Liver (tissue), 9 donors: ENCODE results near the gene TRPM8. TPM values are rescaled to one million over a fixed set of nuclear protein-coding genes. Genes with fewer than 3 reads are reported as not detected.

Source experiments
- DNase-seq: peaks from one replicate; pipeline ENCODE4 v3.0.0-alpha.2; 2017; ENCODE audit warnings: low spot score
- H3K27ac ChIP-seq, 2 donors: one replicate each; pipeline ENCODE4 v1.7.0; 2013; ENCODE audit warnings: inconsistent platforms in 2 of 2, low read length in 2 of 2, control low read depth in 1 of 2, low read depth in 1 of 2, mild to moderate bottlenecking in 1 of 2
- H3K27me3 ChIP-seq, 4 donors: one replicate each; pipeline versions ENCODE4 v1.6.1 to v1.7.0; 2013; ENCODE audit warnings: low read length in 3 of 4, inconsistent platforms in 1 of 4, mild to moderate bottlenecking in 1 of 4, moderate library complexity in 1 of 4; ENCODE audit not compliant: control insufficient read depth in 4 of 4, insufficient read depth in 4 of 4
- H3K36me3 ChIP-seq, 4 donors: one replicate each; pipeline versions ENCODE4 v1.6.1 to v1.7.0; 2013; ENCODE audit warnings: low read length in 3 of 4, mild to moderate bottlenecking in 3 of 4, low read depth in 1 of 4, moderate library complexity in 1 of 4; ENCODE audit not compliant: control insufficient read depth in 4 of 4, insufficient read depth in 3 of 4
- H3K4me1 ChIP-seq, 4 donors: one replicate each; pipeline versions ENCODE4 v1.6.1 to v1.7.0; 2013; ENCODE audit warnings: low read length in 3 of 4, mild to moderate bottlenecking in 3 of 4, moderate library complexity in 1 of 4; ENCODE audit not compliant: control insufficient read depth in 4 of 4, insufficient read depth in 4 of 4
- H3K4me3 ChIP-seq, 3 donors: one replicate each; pipeline versions ENCODE4 v1.6.1 to v1.7.0; 2013; ENCODE audit warnings: low read length in 3 of 3, control low read depth in 1 of 3, low read depth in 1 of 3, mild to moderate bottlenecking in 1 of 3
- H3K9ac ChIP-seq, 2 donors: one replicate each; pipeline ENCODE4 v1.7.0; 2013; ENCODE audit warnings: low read length in 2 of 2, mild to moderate bottlenecking in 2 of 2, moderate library complexity in 2 of 2, control low read depth in 1 of 2, low read depth in 1 of 2
- H3K9me3 ChIP-seq, 4 donors: one replicate each; pipeline versions ENCODE4 v1.6.1 to v1.7.0; 2013; ENCODE audit warnings: low read length in 3 of 4; ENCODE audit not compliant: control insufficient read depth in 4 of 4
- EGR1 ChIP-seq, 2 donors: IDR thresholded peaks; 2 replicates each; pipeline ENCODE4 v1.6.1; 2016 to 2018; ENCODE audit warnings: antibody characterized with exemption in 2 of 2, low read depth in 2 of 2
- FOXA1 ChIP-seq: IDR thresholded peaks from 2 replicates; pipeline ENCODE4 v1.6.1; 2016; ENCODE audit warnings: antibody characterized with exemption
- FOXA2 ChIP-seq: IDR thresholded peaks from 2 replicates; pipeline ENCODE4 v1.6.1; 2016; ENCODE audit warnings: antibody characterized with exemption
- GABPA ChIP-seq, 2 donors: IDR thresholded peaks in 1 of 2; conservative IDR thresholded peaks in 1 of 2; 2 replicates each; pipeline ENCODE4 v1.6.1; 2016; ENCODE audit warnings: antibody characterized with exemption in 2 of 2, mild to moderate bottlenecking in 1 of 2, moderate library complexity in 1 of 2
- HNF4A ChIP-seq, 2 donors: conservative IDR thresholded peaks; 2 replicates each; pipeline ENCODE4 v1.6.1; 2016; ENCODE audit warnings: antibody characterized with exemption in 2 of 2, mild to moderate bottlenecking in 2 of 2
- HNF4G ChIP-seq: IDR thresholded peaks from 2 replicates; pipeline ENCODE4 v1.6.1; 2016; ENCODE audit warnings: antibody characterized with exemption
- JUND ChIP-seq, 2 donors: IDR thresholded peaks; 2 replicates each; pipeline ENCODE4 v1.6.1; 2016; ENCODE audit warnings: antibody characterized with exemption in 2 of 2
- NR2F2 ChIP-seq: IDR thresholded peaks from 2 replicates; pipeline ENCODE4 v1.6.1; 2016; ENCODE audit warnings: antibody characterized with exemption
- RAD21 ChIP-seq, 2 donors: IDR thresholded peaks; 2 replicates each; pipeline ENCODE4 v1.6.1; 2016; ENCODE audit warnings: antibody characterized with exemption in 2 of 2, mild to moderate bottlenecking in 2 of 2
- RXRA ChIP-seq, 2 donors: IDR thresholded peaks; 2 replicates each; pipeline ENCODE4 v1.6.1; 2017 to 2018; ENCODE audit warnings: antibody characterized with exemption in 2 of 2, mild to moderate bottlenecking in 1 of 2
- SP1 ChIP-seq: IDR thresholded peaks from 2 replicates; pipeline ENCODE4 v1.6.1; 2018; ENCODE audit warnings: antibody characterized with exemption, mild to moderate bottlenecking
- TAF1 ChIP-seq: conservative IDR thresholded peaks from 2 replicates; pipeline ENCODE4 v1.6.1; 2016; ENCODE audit warnings: antibody characterized with exemption, mild to moderate bottlenecking
- YY1 ChIP-seq: IDR thresholded peaks from 2 replicates; pipeline ENCODE4 v1.6.1; 2016; ENCODE audit warnings: antibody characterized with exemption, mild to moderate bottlenecking
- ZBTB33 ChIP-seq: IDR thresholded peaks from 2 replicates; pipeline ENCODE4 v1.6.1; 2016; ENCODE audit warnings: antibody characterized with exemption
- polyA plus RNA-seq, 2 donors: library from polyadenylated mRNA; stranded (reverse) in 1 of 2; unstranded in 1 of 2; fragments of 200-250 nt in 1 of 2; fragments of >200 nt in 1 of 2; fragmentation: Nextera tagmentation in 1 of 2; extraction: Ambion mirVana in 1 of 2; gene quantifications; one replicate each; pipeline versions ENCODE4 v1.2.1 to v1.2.3, GENCODE V29; 2013 to 2015
- total RNA-seq, 2 donors: library from RNA; depleted of rRNA; stranded (reverse); fragments of >200 nt; gene quantifications; one replicate each; pipeline ENCODE4 v1.2.3, GENCODE V29; 2014
- TF ChIP-seq, protein P1 (sequence below): fragments of 150-350 bp; IDR thresholded peaks from 2 replicates; pipeline ENCODE4 v1.5.1; 2017; ENCODE audit warnings: improper control_type of control experiment, low read depth, low read length; ENCODE audit not compliant: missing input control
- TF ChIP-seq, protein P2 (sequence below): IDR thresholded peaks from 2 replicates; pipeline ENCODE4 v1.6.1; 2016; ENCODE audit warnings: antibody characterized with exemption
- TF ChIP-seq, protein P3 (sequence below): IDR thresholded peaks from 2 replicates; pipeline ENCODE4 v1.6.1; 2016; ENCODE audit warnings: antibody characterized with exemption, mild to moderate bottlenecking
- TF ChIP-seq, protein P4 (sequence below): IDR thresholded peaks from 2 replicates; pipeline ENCODE4 v1.6.1; 2016; ENCODE audit warnings: antibody characterized with exemption
- donor health status: healthy.
- donor health status: healthy.
- donor health status: healthy.
- donor health status: healthy.
- donor health status: healthy.

TRPM8 gene
- total and polyA plus RNA-seq, 4 donors: 1.1 to 79.2 (median 33.2) TPM

- Histone ChIP-seq H3K27ac (no peak overlapping the region), H3K4me1 (peaks cover 0 to 21% (median 2%) of the 10 kb centered on the region in 4 donors), H3K27me3 (no peaks in the 10 kb centered on the region), H3K9me3 (no peaks in the 10 kb centered on the region), H3K36me3 (no peaks in the 10 kb centered on the region), H3K9ac (no peak overlapping the region), H3K4me3 (no peak overlapping the region)
- TF ChIP-seq FOXA1 (no peak), HNF4G (no peak), RXRA (IDR thresholded peaks at IDR 0.05) (no peak), TAF1 (no peak), FOXA2 (no peak), GABPA (IDR thresholded peaks at IDR 0.05 in 1 of 2, conservative IDR thresholded peaks at IDR 0.05 in 1 of 2) (no peak), RAD21 (IDR thresholded peaks at IDR 0.05) (no peak), YY1 (no peak), ZBTB33 (no peak), HNF4A (conservative IDR thresholded peaks at IDR 0.05) (no peak), SP1 (no peak), EGR1 (IDR thresholded peaks at IDR 0.05; ENCODE audit: low read depth in 2 of 2) (no peak), NR2F2 (no peak), JUND (IDR thresholded peaks at IDR 0.05) (no peak)
- TF ChIP-seq, protein P1, sequence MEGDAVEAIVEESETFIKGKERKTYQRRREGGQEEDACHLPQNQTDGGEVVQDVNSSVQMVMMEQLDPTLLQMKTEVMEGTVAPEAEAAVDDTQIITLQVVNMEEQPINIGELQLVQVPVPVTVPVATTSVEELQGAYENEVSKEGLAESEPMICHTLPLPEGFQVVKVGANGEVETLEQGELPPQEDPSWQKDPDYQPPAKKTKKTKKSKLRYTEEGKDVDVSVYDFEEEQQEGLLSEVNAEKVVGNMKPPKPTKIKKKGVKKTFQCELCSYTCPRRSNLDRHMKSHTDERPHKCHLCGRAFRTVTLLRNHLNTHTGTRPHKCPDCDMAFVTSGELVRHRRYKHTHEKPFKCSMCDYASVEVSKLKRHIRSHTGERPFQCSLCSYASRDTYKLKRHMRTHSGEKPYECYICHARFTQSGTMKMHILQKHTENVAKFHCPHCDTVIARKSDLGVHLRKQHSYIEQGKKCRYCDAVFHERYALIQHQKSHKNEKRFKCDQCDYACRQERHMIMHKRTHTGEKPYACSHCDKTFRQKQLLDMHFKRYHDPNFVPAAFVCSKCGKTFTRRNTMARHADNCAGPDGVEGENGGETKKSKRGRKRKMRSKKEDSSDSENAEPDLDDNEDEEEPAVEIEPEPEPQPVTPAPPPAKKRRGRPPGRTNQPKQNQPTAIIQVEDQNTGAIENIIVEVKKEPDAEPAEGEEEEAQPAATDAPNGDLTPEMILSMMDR: no peak
- TF ChIP-seq, protein P2, sequence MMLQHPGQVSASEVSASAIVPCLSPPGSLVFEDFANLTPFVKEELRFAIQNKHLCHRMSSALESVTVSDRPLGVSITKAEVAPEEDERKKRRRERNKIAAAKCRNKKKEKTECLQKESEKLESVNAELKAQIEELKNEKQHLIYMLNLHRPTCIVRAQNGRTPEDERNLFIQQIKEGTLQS: no peak
- TF ChIP-seq, protein P3, sequence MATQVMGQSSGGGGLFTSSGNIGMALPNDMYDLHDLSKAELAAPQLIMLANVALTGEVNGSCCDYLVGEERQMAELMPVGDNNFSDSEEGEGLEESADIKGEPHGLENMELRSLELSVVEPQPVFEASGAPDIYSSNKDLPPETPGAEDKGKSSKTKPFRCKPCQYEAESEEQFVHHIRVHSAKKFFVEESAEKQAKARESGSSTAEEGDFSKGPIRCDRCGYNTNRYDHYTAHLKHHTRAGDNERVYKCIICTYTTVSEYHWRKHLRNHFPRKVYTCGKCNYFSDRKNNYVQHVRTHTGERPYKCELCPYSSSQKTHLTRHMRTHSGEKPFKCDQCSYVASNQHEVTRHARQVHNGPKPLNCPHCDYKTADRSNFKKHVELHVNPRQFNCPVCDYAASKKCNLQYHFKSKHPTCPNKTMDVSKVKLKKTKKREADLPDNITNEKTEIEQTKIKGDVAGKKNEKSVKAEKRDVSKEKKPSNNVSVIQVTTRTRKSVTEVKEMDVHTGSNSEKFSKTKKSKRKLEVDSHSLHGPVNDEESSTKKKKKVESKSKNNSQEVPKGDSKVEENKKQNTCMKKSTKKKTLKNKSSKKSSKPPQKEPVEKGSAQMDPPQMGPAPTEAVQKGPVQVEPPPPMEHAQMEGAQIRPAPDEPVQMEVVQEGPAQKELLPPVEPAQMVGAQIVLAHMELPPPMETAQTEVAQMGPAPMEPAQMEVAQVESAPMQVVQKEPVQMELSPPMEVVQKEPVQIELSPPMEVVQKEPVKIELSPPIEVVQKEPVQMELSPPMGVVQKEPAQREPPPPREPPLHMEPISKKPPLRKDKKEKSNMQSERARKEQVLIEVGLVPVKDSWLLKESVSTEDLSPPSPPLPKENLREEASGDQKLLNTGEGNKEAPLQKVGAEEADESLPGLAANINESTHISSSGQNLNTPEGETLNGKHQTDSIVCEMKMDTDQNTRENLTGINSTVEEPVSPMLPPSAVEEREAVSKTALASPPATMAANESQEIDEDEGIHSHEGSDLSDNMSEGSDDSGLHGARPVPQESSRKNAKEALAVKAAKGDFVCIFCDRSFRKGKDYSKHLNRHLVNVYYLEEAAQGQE: no peak
- TF ChIP-seq, protein P4, sequence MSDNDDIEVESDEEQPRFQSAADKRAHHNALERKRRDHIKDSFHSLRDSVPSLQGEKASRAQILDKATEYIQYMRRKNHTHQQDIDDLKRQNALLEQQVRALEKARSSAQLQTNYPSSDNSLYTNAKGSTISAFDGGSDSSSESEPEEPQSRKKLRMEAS: no peak
- no peak for DNase-seq
These were observed 130.2 kb downstream of the TRPM8 start for GRCh38 chr2:234047361-234047760.
